SKM-1 (cell line): Measurements from ENCODE around the gene ADRM1.

Source experiments
- DNase-seq: peaks from one replicate; lab custom pipeline; 2025; ENCODE audit not compliant: unreplicated experiment; lab: John Stamatoyannopoulos, UW

ADRM1 gene

GRCh38 chr20:62277253-62277652 is 25.5 kb upstream of the ADRM1 start:
- no peak for DNase-seq

GRCh38 chr20:62280303-62280702 is 22.5 kb upstream of the ADRM1 start:
- no peak for DNase-seq

- no peak for DNase-seq
Measured at GRCh38 chr20:62281161-62281933, 21.4 kb upstream of the ADRM1 start.

- no peak for DNase-seq
Measured at GRCh38 chr20:62282103-62282502, 20.7 kb upstream of the ADRM1 start.

GRCh38 chr20:62282877-62283503 is 19.8 kb upstream of the ADRM1 start:
- DNase-seq = no peak

- no peak for DNase-seq
Measured at GRCh38 chr20:62284448-62284847, 18.3 kb upstream of the ADRM1 start.

GRCh38 chr20:62285151-62285550 is 17.6 kb upstream of the ADRM1 start:
- DNase-seq = no peak

- no peak for DNase-seq
Measured at GRCh38 chr20:62285722-62286121, 17.1 kb upstream of the ADRM1 start.

GRCh38 chr20:62286493-62287064 is 16.2 kb upstream of the ADRM1 start:
- DNase-seq = no peak

- no peak for DNase-seq
Measured at GRCh38 chr20:62287129-62287528, 15.7 kb upstream of the ADRM1 start.

GRCh38 chr20:62287759-62288534 is 14.8 kb upstream of the ADRM1 start:
- DNase-seq = no peak

GRCh38 chr20:62288535-62289105 is 14.2 kb upstream of the ADRM1 start:
- DNase-seq = no peak

GRCh38 chr20:62289131-62289530 is 13.7 kb upstream of the ADRM1 start:
- DNase-seq = no peak

- DNase-seq = no peak
Measured at GRCh38 chr20:62289898-62290297, 12.9 kb upstream of the ADRM1 start.

GRCh38 chr20:62291251-62292066 is 11.3 kb upstream of the ADRM1 start:
- DNase-seq = no peak

- no peak for DNase-seq
Measured at GRCh38 chr20:62292108-62292507, 10.7 kb upstream of the ADRM1 start.

GRCh38 chr20:62293111-62293784 is 9.5 kb upstream of the ADRM1 start:
- no peak for DNase-seq

- DNase-seq = no peak
Measured at GRCh38 chr20:62293946-62294345, 8.9 kb upstream of the ADRM1 start.

GRCh38 chr20:62294516-62294915 is 8.3 kb upstream of the ADRM1 start:
- no peak for DNase-seq
